CD4-positive, alpha-beta T cell treated with Interleukin-6 at 100 ng/mL for 8 hours (primary cell): ENCODE measurements around the gene CHST1.
A peak's percentile ranks its signal among the peaks of the same experiment; 100 is the strongest.

Source experiments
- DNase-seq: peaks from one replicate; pipeline ENCODE4 v3.0.0-alpha.2; 2020; ENCODE audit warnings: mixed read lengths, low spot score

Gene CHST1

GRCh38 chr11:45659818-45660160 is 5.6 kb downstream of the CHST1 start:
- DNase-seq, result no peak

GRCh38 chr11:45659031-45659817 is 6.2 kb downstream of the CHST1 start:
- no peak for DNase-seq

- DNase-seq, result no peak
Observed at GRCh38 chr11:45658292-45658991, 7.0 kb downstream of the CHST1 start.

- DNase-seq, result no peak
Observed at GRCh38 chr11:45657496-45658260, 7.7 kb downstream of the CHST1 start.

- no peak for DNase-seq
Observed at GRCh38 chr11:45655831-45656230, 9.6 kb downstream of the CHST1 start.

- DNase-seq, result peak; percentile 44
Observed at GRCh38 chr11:45655347-45655756, 10.1 kb downstream of the CHST1 start.

GRCh38 chr11:45655012-45655283 is 10.5 kb downstream of the CHST1 start:
- no peak for DNase-seq

- no peak for DNase-seq
Observed at GRCh38 chr11:45654231-45655011, 11.0 kb downstream of the CHST1 start.

GRCh38 chr11:45653277-45653676 is 12.1 kb downstream of the CHST1 start:
- DNase-seq, result no peak

GRCh38 chr11:45652781-45653180 is 12.6 kb downstream of the CHST1 start:
- no peak for DNase-seq

GRCh38 chr11:45651841-45652749 is 13.3 kb downstream of the CHST1 start:
- no peak for DNase-seq

GRCh38 chr11:45651156-45651555 is 14.3 kb downstream of the CHST1 start:
- DNase-seq, result no peak

- DNase-seq, result no peak
Observed at GRCh38 chr11:45650166-45651095, 15.0 kb downstream of the CHST1 start.

GRCh38 chr11:45649544-45650165 is 15.8 kb downstream of the CHST1 start:
- no peak for DNase-seq

GRCh38 chr11:45648931-45649330 is 16.5 kb downstream of the CHST1 start:
- no peak for DNase-seq

- no peak for DNase-seq
Observed at GRCh38 chr11:45647786-45648185, 17.6 kb downstream of the CHST1 start.

- no peak for DNase-seq
Observed at GRCh38 chr11:45647329-45647728, 18.1 kb downstream of the CHST1 start.

GRCh38 chr11:45646275-45646927 is 19.0 kb downstream of the CHST1 start:
- no peak for DNase-seq
